Esophagus muscularis mucosa (tissue), 3 donors: Measurements from ENCODE around the gene MYH10.

ENCODE experiments used
- CTCF ChIP-seq, 3 experiments: fragments of 200-600 bp in 2 of 3; fragments of 450-650 bp in 1 of 3; sonication (generic) in 2 of 3; IDR thresholded peaks; one replicate each; pipeline ENCODE4 v1.5.1; 2017 to 2019; ENCODE audit warnings: antibody characterized with exemption in 3 of 3, mild to moderate bottlenecking in 2 of 3, moderate library complexity in 1 of 3
- POLR2A ChIP-seq: fragments of 450-650 bp; IDR thresholded peaks from one replicate; pipeline ENCODE4 v1.6.1; 2017; ENCODE audit warnings: antibody characterized with exemption, moderate library complexity, mild to moderate bottlenecking, low read depth
- POLR2AphosphoS5 ChIP-seq, 2 donors: sonication (generic); formaldehyde crosslinking; IDR thresholded peaks; one replicate each; pipeline ENCODE4 v1.6.1; 2017; ENCODE audit warnings: antibody characterized with exemption in 2 of 2

GRCh38 chr17:8455665-8456209, 174.8 kb downstream of the MYH10 start:
- TF ChIP-seq CTCF (IDR thresholded peaks at IDR 0.05) = no peak
- no peak for TF ChIP-seq POLR2AphosphoS5 (IDR thresholded peaks at IDR 0.05)
- no peak for TF ChIP-seq POLR2A
